HepG2 (cell line): Measurements from ENCODE around the gene PHF10. TPM values are rescaled to one million over a fixed set of nuclear protein-coding genes. Genes with fewer than 3 reads are reported as not detected.

Source experiments
- ATAC-seq: fragments of 200-7000 bp; cut with Tn5 transposase; 3 replicates; pipeline ENCODE4 v1.9.1; 2020; ENCODE audit warnings: mild to moderate bottlenecking, moderate library complexity
- BruUV-seq: library from RNA; stranded (reverse); fragments of 400-500 nt; replicated peaks from 2 replicates; lab custom pipeline; 2021; lab: Mats Ljungman, UMichigan
- CTCF ChIA-PET: fragments of 300-600 bp; formaldehyde crosslinking; extraction: SDS; loops from one replicate; lab custom pipeline; 2021; ENCODE audit warnings: low total read pairs, inconsistent platforms, low intra/inter-chr PET ratio; lab: Yijun Ruan, JAX
- POLR2A ChIA-PET: fragments of 350-600 bp; sonication (Branson Sonifier 250); formaldehyde crosslinking; loops from one replicate; lab custom pipeline; 2020; ENCODE audit warnings: antibody characterized with exemption, inconsistent platforms; lab: Yijun Ruan, JAX
- DNase-seq: peaks from one replicate; pipeline ENCODE4 v3.0.0-alpha.2; 2015; ENCODE audit warnings: low spot score
- FAIRE-seq: peaks from 3 replicates; lab custom pipeline; 2011; peaks lifted over from hg19 to GRCh38; lab: Jason Lieb, UNC
- H2AFZ ChIP-seq: one replicate; pipeline ENCODE4 v1.6.1; 2011; ENCODE audit warnings: low read length, inconsistent platforms
- H3K27ac ChIP-seq: fragments of 300-600 bp; 3 replicates; pipeline ENCODE4 v1.8.0; 2011; ENCODE audit warnings: mixed run types, mild to moderate bottlenecking, mixed read lengths, low read length, inconsistent platforms; ENCODE audit not compliant: insufficient read depth; ENCODE audit errors: extremely low read length
- H3K27me3 ChIP-seq, 2 experiments: fragments of 200-600 bp in 1 of 2; 2 replicates in 1 of 2; 3 replicates in 1 of 2; pipeline versions ENCODE4 v1.6.0 to v1.8.0; 2011; ENCODE audit warnings: low read length in 2 of 2, mild to moderate bottlenecking in 2 of 2, moderate library complexity in 2 of 2, inconsistent platforms in 1 of 2; ENCODE audit not compliant: insufficient read depth in 2 of 2, control insufficient read depth in 1 of 2
- H3K36me3 ChIP-seq, 2 experiments: fragments of 200-600 bp in 1 of 2; replicated peaks in 1 of 2; 2 replicates in 1 of 2; 3 replicates in 1 of 2; pipeline versions ENCODE4 v1.5.1 to v1.8.0; 2011; ENCODE audit warnings: low read length in 2 of 2, inconsistent platforms in 1 of 2; ENCODE audit not compliant: insufficient read depth in 2 of 2, control insufficient read depth in 1 of 2
- H3K4me1 ChIP-seq: 2 replicates; pipeline ENCODE4 v1.5.1; 2012; ENCODE audit warnings: low read length, inconsistent platforms; ENCODE audit not compliant: insufficient read depth
- H3K4me2 ChIP-seq: 2 replicates; pipeline ENCODE4 v1.6.0; 2011; ENCODE audit warnings: low read depth, low read length, inconsistent platforms
- H3K4me3 ChIP-seq, 3 experiments: fragments of 200-600 bp in 1 of 3; sonication (generic), shearing (Covaris generic) in 1 of 3; replicated peaks in 1 of 3; 2 replicates each; pipeline ENCODE4 v1.5.1; 2011 to 2016; ENCODE audit warnings: low read length in 3 of 3, inconsistent platforms in 2 of 3, low read depth in 2 of 3, mild to moderate bottlenecking in 2 of 3, control low read depth in 1 of 3, mixed read lengths in 1 of 3; ENCODE audit not compliant: insufficient read depth in 1 of 3
- H3K79me2 ChIP-seq: one replicate; pipeline ENCODE4 v1.6.1; 2011; ENCODE audit warnings: low read length, inconsistent platforms; ENCODE audit not compliant: insufficient read depth
- H3K9ac ChIP-seq: 2 replicates; pipeline ENCODE4 v1.6.0; 2011; ENCODE audit warnings: mild to moderate bottlenecking, low read depth, low read length, inconsistent platforms; ENCODE audit not compliant: insufficient read depth
- H3K9me3 ChIP-seq: 2 replicates; pipeline ENCODE4 v1.5.1; 2012; ENCODE audit warnings: mild to moderate bottlenecking, low read length
- H4K20me1 ChIP-seq: 2 replicates; pipeline ENCODE4 v1.6.0; 2011; ENCODE audit warnings: inconsistent platforms, mild to moderate bottlenecking, low read length, moderate library complexity; ENCODE audit not compliant: insufficient read depth
- ASH2L ChIP-seq: fragments of 300-600, 200-600 bp; sonication (generic); IDR thresholded peaks from 2 replicates; pipeline ENCODE4 v1.7.0; 2017; ENCODE audit warnings: low read depth, mild to moderate bottlenecking, moderate library complexity, mixed read lengths, low read length; ENCODE audit not compliant: insufficient read length
- ATF1 ChIP-seq: IDR thresholded peaks from 2 replicates; pipeline ENCODE4 v1.6.1; 2016; ENCODE audit warnings: mild to moderate bottlenecking, control low read depth
- CENPT ChIP-seq: sonication (generic); formaldehyde crosslinking; IDR thresholded peaks from 2 replicates; pipeline ENCODE4 v1.8.0; 2022; ENCODE audit warnings: low read depth, mild to moderate bottlenecking, moderate library complexity, missing genetic modification reagents
- GABPB1 ChIP-seq: IDR thresholded peaks from 2 replicates; pipeline ENCODE4 v1.6.1; 2016; ENCODE audit warnings: mild to moderate bottlenecking, missing genetic modification reagents, moderate library complexity, missing compliant biosample characterization
- HCFC1 ChIP-seq: fragments of 150-350 bp; IDR thresholded peaks from 2 replicates; pipeline ENCODE4 v1.6.1; 2014; ENCODE audit warnings: low read depth, low read length
- HNRNPK ChIP-seq: fragments of 200-400 bp; formaldehyde crosslinking; IDR thresholded peaks from 2 replicates; pipeline ENCODE4 v1.6.1; 2018; ENCODE audit warnings: low read length, low read depth, moderate library complexity, mild to moderate bottlenecking; ENCODE audit not compliant: poor library complexity, severe bottlenecking
- KDM1A ChIP-seq: IDR thresholded peaks from 2 replicates; pipeline ENCODE4 v1.6.1; 2016; ENCODE audit warnings: missing compliant biosample characterization
- NFE2 ChIP-seq: sonication (generic); formaldehyde crosslinking; IDR thresholded peaks from 2 replicates; pipeline ENCODE4 v1.4.0; 2020; ENCODE audit warnings: missing genetic modification reagents
- PHB2 ChIP-seq: fragments of 450-650 bp; IDR thresholded peaks from 2 replicates; pipeline ENCODE4 v1.6.1; 2018; ENCODE audit not compliant: partially characterized antibody
- YEATS2 ChIP-seq: sonication (generic); formaldehyde crosslinking; IDR thresholded peaks from 2 replicates; pipeline ENCODE4 v1.4.0; 2020; ENCODE audit warnings: missing genetic modification reagents, borderline replicate concordance
- ZBTB8A ChIP-seq: sonication (generic); formaldehyde crosslinking; IDR thresholded peaks from 2 replicates; pipeline ENCODE4 v1.4.0; 2020; ENCODE audit warnings: mild to moderate bottlenecking, low read depth, missing genetic modification reagents, borderline replicate concordance
- ZNF547 ChIP-seq: sonication (generic); formaldehyde crosslinking; IDR thresholded peaks from 2 replicates; pipeline ENCODE4 v1.5.1; 2020; ENCODE audit warnings: mild to moderate bottlenecking, missing genetic modification reagents
- ZNF605 ChIP-seq: sonication (generic); formaldehyde crosslinking; IDR thresholded peaks from 2 replicates; pipeline ENCODE4 v1.8.0; 2022; ENCODE audit warnings: mild to moderate bottlenecking, missing genetic modification reagents
- ZNF891 ChIP-seq: sonication (generic); formaldehyde crosslinking; IDR thresholded peaks from 2 replicates; pipeline ENCODE4 v1.5.0; 2020; ENCODE audit warnings: mild to moderate bottlenecking, missing genetic modification reagents
- WGBS: methylation state at CpG from one replicate; pipeline ENCODE4 v1.1.6; 2017; ENCODE audit warnings: low lambda C conversion rate; 5-methylcytosine and 5-hydroxymethylcytosine counted together
- in situ Hi-C: cut with HindIII; loops from 2 replicates; pipeline ENCODE4 v1.10.0; 2017; ENCODE audit warnings: low pct_unique_long_range_greater_than_20kb; ENCODE audit not compliant: extremely low pct_ligation_motif_present
- intact Hi-C: fragments of 100-400 bp; cut with micrococcal nuclease; formaldehyde crosslinking; loops from one replicate; pipeline ENCODE4 v1.10.0; 2022; ENCODE audit not compliant: unreplicated experiment
- polyA plus RNA-seq, 8 experiments: library from polyadenylated mRNA; depleted of rRNA in 3 of 8; stranded (reverse) in 7 of 8; unstranded in 1 of 8; fragments of >200 nt; fragmentation: Illumina TruSeq in 4 of 8; extraction: Trizol in 4 of 8; gene quantifications; 2 replicates each; pipeline versions ENCODE4 v1.2.1 to v1.2.3, GENCODE V29; 2011 to 2016; ENCODE audit warnings: low read depth in 4 of 8, missing spikeins in 1 of 8, mixed read lengths in 1 of 8; ENCODE audit not compliant: insufficient read depth in 1 of 8
- total RNA-seq, 5 experiments: library from RNA; depleted of rRNA; stranded (reverse); fragments of >200 nt; fragmentation: Illumina TruSeq; extraction: Trizol; gene quantifications; 2 replicates each; pipeline ENCODE4 v1.2.3, GENCODE V29; 2016; ENCODE audit warnings: low read depth in 1 of 5
- TF ChIP-seq, protein P1 (sequence below): sonication (generic); formaldehyde crosslinking; IDR thresholded peaks from 2 replicates; pipeline ENCODE4 v1.8.1; 2023; ENCODE audit warnings: mild to moderate bottlenecking, inconsistent platforms, moderate library complexity, missing genetic modification reagents, borderline replicate concordance
- TF ChIP-seq, protein P2 (sequence below): IDR thresholded peaks from 2 replicates; pipeline ENCODE4 v1.4.0; 2020; ENCODE audit warnings: mild to moderate bottlenecking, missing genetic modification reagents
- TF ChIP-seq, protein P3 (sequence below): sonication (generic); formaldehyde crosslinking; IDR thresholded peaks from 2 replicates; pipeline ENCODE4 v1.4.0; 2020; ENCODE audit warnings: missing genetic modification reagents, mild to moderate bottlenecking, borderline replicate concordance

Gene PHF10
- total and polyA plus RNA-seq, 2 of the 13 experiments (the other 11 are each of a cell fraction or from before 2014, with no cell fraction given): 42.1 to 84.1 TPM

DNA sequence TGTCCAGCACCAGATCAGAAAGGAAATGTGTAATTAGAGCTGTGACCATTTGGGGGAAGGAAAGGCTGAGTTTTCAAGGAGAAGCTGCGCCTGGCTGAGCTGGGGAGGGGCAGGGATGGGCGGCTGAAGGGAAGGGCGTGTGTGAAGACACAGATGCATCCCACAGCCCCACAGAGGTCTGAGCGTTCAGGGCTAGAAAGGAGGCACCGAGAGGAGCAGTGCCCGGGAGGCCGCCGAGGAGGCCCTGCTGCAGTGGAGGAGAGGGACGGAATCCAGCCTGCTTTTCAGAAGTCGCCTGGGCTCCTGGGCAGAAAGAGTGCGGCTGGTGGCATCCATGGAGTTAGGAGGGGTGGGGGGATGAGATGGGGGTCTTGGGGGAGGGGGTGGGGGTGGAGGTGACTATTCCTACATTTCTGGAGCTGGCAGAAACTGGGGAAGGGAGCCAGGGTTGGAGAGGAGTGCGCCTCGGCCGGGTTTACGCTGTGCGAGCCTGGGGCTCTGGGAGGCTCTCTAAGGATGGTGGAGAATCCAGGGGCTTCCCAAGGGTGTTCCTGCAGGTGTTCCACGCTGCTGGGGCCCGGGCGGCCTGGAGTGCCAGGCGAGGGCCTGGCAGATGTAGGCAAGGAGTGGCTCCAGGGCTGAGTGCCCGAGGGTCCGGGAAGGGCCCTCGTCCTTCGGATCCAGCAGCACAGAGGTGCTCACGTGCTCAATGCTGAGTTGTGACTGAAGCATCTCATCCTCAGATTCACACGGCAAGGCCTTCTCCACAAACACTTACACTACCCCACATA lies 64.3 kb downstream of the PHF10 start:
- ChIA-PET CTCF (no interaction called here), POLR2A (no interaction called here)
- Histone ChIP-seq H3K4me1 (no peaks in the 10 kb centered on the region), H3K27ac (no peak overlapping the region), H3K9me3 (no peaks in the 10 kb centered on the region), H3K9ac (no peak overlapping the region), H3K36me3 (peaks cover 29 to 64% of the 10 kb centered on the region in 2 experiments; a peak in 4 of 5 replicates), H2AFZ (no peak overlapping the region), H3K4me2 (no peak overlapping the region), H4K20me1 (no peaks in the 10 kb centered on the region), H3K27me3 (no peaks in the 10 kb centered on the region), H3K79me2 (no peaks in the 10 kb centered on the region), H3K4me3 (no peak overlapping the region)
- FAIRE-seq (no peak), ATAC-seq (no peak; the same call in 2 of the 3 replicates), DNase-seq (no peak)
- BruUV-seq: no TSS peak
- WGBS: 97% methylated on average over 22 of the region's 26 CpGs
- TF ChIP-seq ZBTB8A (CRISPR knock-in tag) (no peak), CENPT (CRISPR knock-in tag) (no peak), GABPB1 (CRISPR knock-in tag) (no peak), ZNF605 (no peak), HNRNPK (no peak), NFE2 (no peak), ATF1 (CRISPR knock-in tag) (no peak), ZNF891 (no peak), HCFC1 (no peak), ZNF547 (CRISPR knock-in tag) (no peak), ASH2L (no peak), KDM1A (CRISPR knock-in tag) (no peak), YEATS2 (CRISPR knock-in tag) (no peak), PHB2 (no peak)
- TF ChIP-seq, protein P1, sequence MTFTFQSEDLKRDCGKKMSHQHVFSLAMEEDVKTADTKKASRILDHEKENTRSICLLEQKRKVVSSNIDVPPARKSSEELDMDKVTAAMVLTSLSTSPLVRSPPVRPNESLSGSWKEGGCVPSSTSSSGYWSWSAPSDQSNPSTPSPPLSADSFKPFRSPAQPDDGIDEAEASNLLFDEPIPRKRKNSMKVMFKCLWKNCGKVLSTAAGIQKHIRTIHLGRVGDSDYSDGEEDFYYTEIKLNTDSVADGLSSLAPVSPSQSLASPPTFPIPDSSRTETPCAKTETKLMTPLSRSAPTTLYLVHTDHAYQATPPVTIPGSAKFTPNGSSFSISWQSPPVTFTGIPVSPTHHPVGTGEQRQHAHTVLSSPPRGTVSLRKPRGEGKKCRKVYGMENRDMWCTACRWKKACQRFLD: no peak
- TF ChIP-seq, protein P2, sequence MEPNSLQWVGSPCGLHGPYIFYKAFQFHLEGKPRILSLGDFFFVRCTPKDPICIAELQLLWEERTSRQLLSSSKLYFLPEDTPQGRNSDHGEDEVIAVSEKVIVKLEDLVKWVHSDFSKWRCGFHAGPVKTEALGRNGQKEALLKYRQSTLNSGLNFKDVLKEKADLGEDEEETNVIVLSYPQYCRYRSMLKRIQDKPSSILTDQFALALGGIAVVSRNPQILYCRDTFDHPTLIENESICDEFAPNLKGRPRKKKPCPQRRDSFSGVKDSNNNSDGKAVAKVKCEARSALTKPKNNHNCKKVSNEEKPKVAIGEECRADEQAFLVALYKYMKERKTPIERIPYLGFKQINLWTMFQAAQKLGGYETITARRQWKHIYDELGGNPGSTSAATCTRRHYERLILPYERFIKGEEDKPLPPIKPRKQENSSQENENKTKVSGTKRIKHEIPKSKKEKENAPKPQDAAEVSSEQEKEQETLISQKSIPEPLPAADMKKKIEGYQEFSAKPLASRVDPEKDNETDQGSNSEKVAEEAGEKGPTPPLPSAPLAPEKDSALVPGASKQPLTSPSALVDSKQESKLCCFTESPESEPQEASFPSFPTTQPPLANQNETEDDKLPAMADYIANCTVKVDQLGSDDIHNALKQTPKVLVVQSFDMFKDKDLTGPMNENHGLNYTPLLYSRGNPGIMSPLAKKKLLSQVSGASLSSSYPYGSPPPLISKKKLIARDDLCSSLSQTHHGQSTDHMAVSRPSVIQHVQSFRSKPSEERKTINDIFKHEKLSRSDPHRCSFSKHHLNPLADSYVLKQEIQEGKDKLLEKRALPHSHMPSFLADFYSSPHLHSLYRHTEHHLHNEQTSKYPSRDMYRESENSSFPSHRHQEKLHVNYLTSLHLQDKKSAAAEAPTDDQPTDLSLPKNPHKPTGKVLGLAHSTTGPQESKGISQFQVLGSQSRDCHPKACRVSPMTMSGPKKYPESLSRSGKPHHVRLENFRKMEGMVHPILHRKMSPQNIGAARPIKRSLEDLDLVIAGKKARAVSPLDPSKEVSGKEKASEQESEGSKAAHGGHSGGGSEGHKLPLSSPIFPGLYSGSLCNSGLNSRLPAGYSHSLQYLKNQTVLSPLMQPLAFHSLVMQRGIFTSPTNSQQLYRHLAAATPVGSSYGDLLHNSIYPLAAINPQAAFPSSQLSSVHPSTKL: no peak
- TF ChIP-seq, protein P3, sequence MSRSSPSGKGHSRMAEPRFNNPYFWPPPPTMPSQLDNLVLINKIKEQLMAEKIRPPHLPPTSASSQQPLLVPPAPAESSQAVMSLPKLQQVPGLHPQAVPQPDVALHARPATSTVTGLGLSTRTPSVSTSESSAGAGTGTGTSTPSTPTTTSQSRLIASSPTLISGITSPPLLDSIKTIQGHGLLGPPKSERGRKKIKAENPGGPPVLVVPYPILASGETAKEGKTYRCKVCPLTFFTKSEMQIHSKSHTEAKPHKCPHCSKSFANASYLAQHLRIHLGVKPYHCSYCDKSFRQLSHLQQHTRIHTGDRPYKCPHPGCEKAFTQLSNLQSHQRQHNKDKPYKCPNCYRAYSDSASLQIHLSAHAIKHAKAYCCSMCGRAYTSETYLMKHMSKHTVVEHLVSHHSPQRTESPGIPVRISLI (CRISPR knock-in tag): no peak
- in situ Hi-C loops (no loop called here), intact Hi-C loops (no loop called here)
